B cell (primary cell): ENCODE results near the gene P4HA3. TPM values are rescaled to one million over a fixed set of nuclear protein-coding genes. Genes with fewer than 3 reads are reported as not detected.

Experiments
- ATAC-seq: fragments of 200-7000 bp; cut with Tn5 transposase; one replicate; pipeline ENCODE4 v1.10.0; 2021; ENCODE audit warnings: low read depth, mild to moderate bottlenecking, moderate number of reproducible peaks, moderate library complexity
- CTCF ChIA-PET: fragments of 350-600 bp; sonication (Branson Sonifier 250); formaldehyde crosslinking; loops from one replicate; lab custom pipeline; 2021; ENCODE audit warnings: antibody characterized with exemption, inconsistent platforms; lab: Charles Lee
- POLR2A ChIA-PET: fragments of 350-600 bp; sonication (Branson Sonifier 250); formaldehyde crosslinking; loops from one replicate; lab custom pipeline; 2021; ENCODE audit warnings: antibody characterized with exemption; lab: Charles Lee
- DNase-seq: peaks from one replicate; pipeline ENCODE4 v3.0.0; 2013
- H2AFZ ChIP-seq: 2 replicates; pipeline ENCODE4 v1.6.1; 2012; ENCODE audit warnings: mild to moderate bottlenecking, low read depth, low read length; ENCODE audit not compliant: insufficient read depth, poor library complexity, severe bottlenecking
- H3K27ac ChIP-seq, 2 donors: 1 replicate in 1 of 2; 2 replicates in 1 of 2; pipeline ENCODE4 v1.5.1; 2012 to 2013; ENCODE audit warnings: low read length in 2 of 2, mild to moderate bottlenecking in 2 of 2, moderate library complexity in 1 of 2
- H3K27me3 ChIP-seq, 4 experiments: fragments of 200-600 bp in 1 of 4; sonication (generic) in 1 of 4; replicated peaks in 1 of 4; 1 replicate in 2 of 4; 2 replicates in 2 of 4; pipeline versions ENCODE4 v1.6.1 to v1.7.0; 2013 to 2016; ENCODE audit warnings: low read length in 3 of 4, mild to moderate bottlenecking in 2 of 4, mixed read lengths in 1 of 4, moderate library complexity in 1 of 4; ENCODE audit not compliant: insufficient read depth in 4 of 4, control insufficient read depth in 3 of 4; ENCODE audit errors: control extremely low read depth in 1 of 4
- H3K36me3 ChIP-seq, 2 experiments: replicated peaks in 1 of 2; 1 replicate in 1 of 2; 2 replicates in 1 of 2; pipeline versions ENCODE4 v1.6.1 to v1.7.1; 2013; ENCODE audit warnings: low read length in 1 of 2; ENCODE audit not compliant: insufficient read depth in 2 of 2, control insufficient read depth in 1 of 2; ENCODE audit errors: control extremely low read depth in 1 of 2, extremely low read depth in 1 of 2
- H3K4me1 ChIP-seq, 2 donors: fragments of 200-600 bp in 1 of 2; sonication (generic) in 1 of 2; 1 replicate in 1 of 2; 2 replicates in 1 of 2; pipeline versions ENCODE4 v1.5.1 to v1.6.1; 2013 to 2017; ENCODE audit warnings: low read length in 2 of 2; ENCODE audit not compliant: control insufficient read depth in 2 of 2, insufficient read depth in 2 of 2
- H3K4me2 ChIP-seq: replicated peaks from 2 replicates; pipeline ENCODE3; 2012; ENCODE audit warnings: mild to moderate bottlenecking, low read depth, low read length; ENCODE audit not compliant: poor library complexity, severe bottlenecking
- H3K4me3 ChIP-seq, 5 experiments: fragments of 200-600 bp in 1 of 5; sonication (generic) in 1 of 5; 1 replicate in 3 of 5; 2 replicates in 2 of 5; pipeline versions ENCODE4 v1.5.1 to v1.7.0; 2011 to 2016; ENCODE audit warnings: low read length in 4 of 5, mild to moderate bottlenecking in 4 of 5, low read depth in 2 of 5, control low read depth in 1 of 5, moderate library complexity in 1 of 5; ENCODE audit not compliant: insufficient read depth in 1 of 5; ENCODE audit errors: control extremely low read depth in 1 of 5, extremely low read depth in 1 of 5
- H3K79me2 ChIP-seq: fragments of 200-600 bp; sonication (generic); one replicate; pipeline ENCODE4 v1.6.0; 2016; ENCODE audit warnings: low read length; ENCODE audit not compliant: control insufficient read depth, insufficient read depth
- H3K9ac ChIP-seq: fragments of 200-600 bp; sonication (generic); 2 replicates; pipeline ENCODE4 v1.6.1; 2017; ENCODE audit warnings: mild to moderate bottlenecking, low read length, moderate library complexity
- H3K9me3 ChIP-seq, 3 donors: one replicate each; pipeline versions ENCODE4 v1.6.1 to v1.7.1; 2013; ENCODE audit warnings: low read length in 2 of 3; ENCODE audit not compliant: control insufficient read depth in 2 of 3, insufficient read depth in 1 of 3; ENCODE audit errors: control extremely low read depth in 1 of 3
- H4K20me1 ChIP-seq: 2 replicates; pipeline ENCODE4 v1.6.0; 2012; ENCODE audit warnings: mild to moderate bottlenecking, low read length; ENCODE audit not compliant: insufficient read depth, control insufficient read depth, poor library complexity, severe bottlenecking
- H3K27ac Mint-ChIP-seq: one replicate; pipeline ENCODE4 v1.8.0; 2021; ENCODE audit warnings: mixed read lengths
- H3K27me3 Mint-ChIP-seq: one replicate; pipeline ENCODE4 v1.8.0; 2021; ENCODE audit warnings: mixed read lengths
- H3K4me1 Mint-ChIP-seq: one replicate; pipeline ENCODE4 v1.8.0; 2021; ENCODE audit warnings: mixed read lengths
- H3K4me3 Mint-ChIP-seq: one replicate; pipeline ENCODE4 v1.8.0; 2021; ENCODE audit warnings: mixed read lengths
- H3K9me3 Mint-ChIP-seq: one replicate; pipeline ENCODE4 v1.8.0; 2022; ENCODE audit warnings: mixed read lengths; ENCODE audit not compliant: insufficient read depth
- CTCF ChIP-seq: fragments of 200-600 bp; IDR thresholded peaks from one replicate; pipeline ENCODE4 v1.8.0; 2022; ENCODE audit warnings: antibody characterized with exemption, mild to moderate bottlenecking
- EZH2 ChIP-seq: IDR thresholded peaks from 2 replicates; pipeline ENCODE4 v1.6.1; 2012; ENCODE audit warnings: borderline replicate concordance, low read depth, mild to moderate bottlenecking, moderate library complexity, low read length; ENCODE audit not compliant: insufficient read depth, poor library complexity, severe bottlenecking
- WGBS: methylation state at CpG from one replicate; pipeline ENCODE4 v1.1.5; 2013; ENCODE audit warnings: missing lambda C conversion rate; ENCODE audit not compliant: insufficient coverage; 5-methylcytosine and 5-hydroxymethylcytosine counted together
- intact Hi-C: fragments of 100-400 bp; cut with micrococcal nuclease; formaldehyde crosslinking; loops from one replicate; pipeline ENCODE4 v1.10.0; 2022
- polyA plus RNA-seq: library from polyadenylated mRNA; depleted of rRNA; stranded (reverse); fragments of >200 nt; gene quantifications from 2 replicates; pipeline ENCODE4 v1.2.3, GENCODE V29; 2012
- total RNA-seq, 2 donors: library from RNA; stranded (reverse); fragments of 120-200 nt in 1 of 2; gene quantifications; 1 replicate in 1 of 2; 2 replicates in 1 of 2; pipeline versions ENCODE4 v1.2.3 to v1.2.4, GENCODE V29; 2013 to 2022

The P4HA3 gene
- total and polyA plus RNA-seq, 2 donors (not counting 1 experiment from before 2014, with no cell fraction given) = not detected

- Histone ChIP-seq H3K9ac (no peak overlapping the region), H2AFZ (no peak overlapping the region), H3K27ac (no peak overlapping the region), H3K4me1 (no peaks in the 10 kb centered on the region), H3K27me3 (no peaks in the 10 kb centered on the region), H4K20me1 (no peaks in the 10 kb centered on the region), H3K4me2 (no peak overlapping the region), H3K79me2 (no peaks in the 10 kb centered on the region), H3K4me3 (no peak overlapping the region), H3K36me3 (peaks cover 0 to 17% of the 10 kb centered on the region in 2 experiments), H3K9me3 (no peaks in the 10 kb centered on the region)
- TF ChIP-seq EZH2 = no peak
- TF ChIP-seq CTCF = no peak
- no peaks in the 10 kb centered on the region for H3K27me3 Mint-ChIP-seq
- POLR2A ChIA-PET = no interaction called here
- intact Hi-C loops = no loop called here
- H3K4me3 Mint-ChIP-seq = no peak overlapping the region
- ATAC-seq (no peak), DNase-seq (no peak)
- no peaks in the 10 kb centered on the region for H3K9me3 Mint-ChIP-seq
- 100% methylated on average over 8 of the region's 8 CpGs for WGBS
- H3K27ac Mint-ChIP-seq = no peak overlapping the region
- CTCF ChIA-PET = interaction anchor here (2.1 to 5.8 kb wide), 2 partner anchors 56 to 195 kb away, joined by 5 to 83 read pairs; no protein-coding TSS in a partner anchor
- no peaks in the 10 kb centered on the region for H3K4me1 Mint-ChIP-seq
Measured at GRCh38 chr11:74253361-74253760, 58.1 kb downstream of the P4HA3 start.

GRCh38 chr11:74249496-74249895, 61.9 kb downstream of the P4HA3 start:
- Mint-ChIP-seq H3K4me1 (no peaks in the 10 kb centered on the region), H3K27me3 (no peaks in the 10 kb centered on the region), H3K9me3 (no peaks in the 10 kb centered on the region), H3K27ac (no peak overlapping the region), H3K4me3 (no peak overlapping the region)
- Histone ChIP-seq H3K36me3 (peaks cover 0 to 24% of the 10 kb centered on the region in 2 experiments), H3K9me3 (no peaks in the 10 kb centered on the region), H4K20me1 (no peaks in the 10 kb centered on the region), H3K27ac (no peak overlapping the region), H3K79me2 (no peaks in the 10 kb centered on the region), H2AFZ (no peak overlapping the region), H3K9ac (no peak overlapping the region), H3K4me3 (no peak overlapping the region), H3K4me2 (no peak overlapping the region), H3K4me1 (no peaks in the 10 kb centered on the region), H3K27me3 (no peaks in the 10 kb centered on the region)
- no peak for TF ChIP-seq CTCF
- TF ChIP-seq EZH2 = no peak
- CTCF ChIA-PET = interaction anchor here (1.5 kb wide), 1 partner anchor 285 kb away, joined by 3 read pairs; no protein-coding TSS in a partner anchor
- no CpG with 5 or more reads among the region's 2 CpGs for WGBS
- intact Hi-C loops = no loop called here
- DNase-seq (no peak), ATAC-seq (no peak)
- POLR2A ChIA-PET = no interaction called here
